ENCODE measurements around the gene SPIN2B. TPM values are rescaled to one million over a fixed set of nuclear protein-coding genes. Genes with fewer than 3 reads are reported as not detected.
A peak's percentile ranks its signal among the peaks of the same experiment; 100 is the strongest.

SPIN2B gene
- 26.0 and 28.6 TPM in 2 replicates for total RNA-seq (2013; cell fraction: nucleolus; rRNA removed)
- total RNA-seq (2014; rRNA removed) (5.5 and 7.2 TPM in 2 replicates), total RNA-seq (2014; rRNA removed; fragmentation: Illumina TruSeq; extraction: Trizol) (4.6 and 5.4 TPM in 2 replicates), total RNA-seq (2021) (6.6 and 6.7 TPM in 2 replicates), polyA plus RNA-seq (2011; rRNA removed) (8.3 and 10.3 TPM in 2 replicates), polyA plus RNA-seq (2014; fragmentation: Illumina TruSeq; extraction: Trizol) (5.8 and 6.6 TPM in 2 replicates), polyA plus RNA-seq (2014; fragmentation: Nextera tagmentation; extraction: Ambion mirVana) (1 to 10 TPM; 2.7 to 3.7 TPM), polyA plus RNA-seq (2014; rRNA removed) (5.4 and 6.6 TPM in 2 replicates), polyA plus RNA-seq (2016; fragmentation: Nextera tagmentation; extraction: Ambion mirVana) (1 to 10 TPM; 7.4 to 8.9 TPM), polyA minus RNA-seq (2011; rRNA and poly(A)+ RNA removed) (6.3 and 10.4 TPM in 2 replicates), Bru-seq, nascent RNA (percentile 73 among the genes with signal in this experiment), BruChase-seq, experiment 1, labeled RNA remaining after a 6-hour chase (percentile 65 among the genes with signal in this experiment), BruChase-seq, experiment 2, labeled RNA remaining after a 2-hour chase (percentile 73 among the genes with signal in this experiment)
- 8.5 TPM for polyA plus RNA-seq (2011; ENCODE audit: low read depth)
- 6.1 and 8.1 TPM in 2 replicates for polyA plus RNA-seq (2011; cell fraction: cytosol; rRNA removed)
- 17.9 and 18.1 TPM in 2 replicates for polyA plus RNA-seq (2011; cell fraction: nucleus; rRNA removed)
- 7.0 TPM in 2 replicates for polyA plus RNA-seq (2012)
- polyA minus RNA-seq (2011; cell fraction: cytosol; rRNA and poly(A)+ RNA removed) = 1.7 and 2.3 TPM in 2 replicates
- polyA minus RNA-seq (2011; cell fraction: nucleus; rRNA and poly(A)+ RNA removed) = 16.1 and 17.6 TPM in 2 replicates
- long read RNA-seq, experiment 1, partial matches to known transcripts = 0 of 5 reads
- long read RNA-seq, experiment 1, other reads (novel, unspliced or antisense) = 1 of 5 reads
- long read RNA-seq, experiment 2, transcript SPIN2B-202 (2 exons, 1,258 nt) = major isoform, 7 of 16 reads
- long read RNA-seq, experiment 2, partial matches to known transcripts = 4 of 16 reads
- long read RNA-seq, experiment 2, other reads (novel, unspliced or antisense) = 5 of 16 reads

DNA sequence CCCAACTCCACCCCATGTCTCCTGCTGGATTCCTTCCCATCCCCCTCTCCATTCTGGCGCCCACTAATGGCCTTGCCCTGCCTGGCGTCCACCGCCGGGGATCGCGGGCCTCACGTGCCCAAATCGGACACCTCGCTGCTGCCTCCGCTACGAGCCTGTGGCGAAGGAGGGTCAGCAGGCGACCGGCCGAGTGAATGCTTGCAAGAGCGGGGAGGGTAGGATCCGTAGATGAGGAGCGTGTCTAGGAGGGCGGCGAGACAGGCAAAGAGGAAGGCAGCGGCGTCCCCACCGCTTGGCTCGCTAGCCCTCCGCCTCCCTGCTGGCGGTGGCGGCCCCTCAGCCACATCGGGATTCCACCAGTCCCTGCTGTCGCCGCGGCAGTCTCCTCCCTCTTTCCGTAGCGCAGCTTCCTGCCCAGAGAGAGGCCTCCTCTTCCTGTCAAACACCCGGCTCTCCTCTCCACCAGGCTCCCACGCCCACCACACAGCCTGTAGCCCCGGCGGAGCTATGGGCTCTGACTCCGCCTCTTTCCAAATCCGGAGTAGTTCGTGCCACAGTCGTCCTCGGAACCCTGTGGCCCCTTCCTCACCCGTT lies at the start of gene SPIN2B:
Gene SPIN2B (minus strand): TSS at position 387 of the 594 bp plus-strand sequence.
- in situ Hi-C loops (cut with MboI) (no loop called here), intact Hi-C loops (cut with micrococcal nuclease; ENCODE audit: unreplicated experiment) (loop anchor here (1.0 to 10.0 kb wide), 4 partner anchors 126 to 366 kb away; partner anchors contain the start of genes FAAH2 and SPIN3)
- POLR2A ChIA-PET = interaction anchor here (0.6 to 0.9 kb wide), 2 partner anchors 125 to 166 kb away, joined by 3 to 4 read pairs; partner anchors contain the start of gene FAAH2
- 0 out of 2 replicates have a peak within 1 kb of the TSS, but pooled peaks have one; percentile 15 for H3K4me2 ChIP-seq (ENCODE audit: control insufficient read depth, insufficient read depth)
- no peaks in the 10 kb centered on the region for H3K27me3 ChIP-seq (replicated peaks in 1 of 2; ENCODE audit: control insufficient read depth in 2 of 2, insufficient read depth in 2 of 2, low read length in 1 of 2)
- no peak for FAIRE-seq
- peak; percentile 99 for ATAC-seq
- peak within 1 kb of the TSS; percentile 54 for H3K9ac ChIP-seq (ENCODE audit: control insufficient read depth, insufficient read depth, low read length)
- H3K79me2 ChIP-seq (ENCODE audit: control insufficient read depth, insufficient read depth, low read length) = peaks cover 2% of the 10 kb centered on the region; the same call in 1 of the 2 replicates
- RAD21 ChIA-PET (ENCODE audit: unreplicated experiment) = interaction anchor here (1.7 kb wide), 1 partner anchor 126 kb away, joined by 3 read pairs; the partner anchor contains the start of gene SPIN3
- CTCF ChIA-PET = no interaction called here
- peak within 1 kb of the TSS; percentile 65 for H3K27ac ChIP-seq (ENCODE audit: control insufficient read depth, insufficient read depth)
- SMC1A ChIA-PET (ENCODE audit: uncharacterized antibody, unreplicated experiment) = no interaction called here
- no peaks in the 10 kb centered on the region for H3K36me3 ChIP-seq (ENCODE audit: control insufficient read depth in 2 of 2, insufficient read depth in 2 of 2, low read length in 1 of 2)
- peak within 1 kb of the TSS; percentile 65 for H3K4me3 ChIP-seq
- no peaks in the 10 kb centered on the region; the same call in 2 of the 3 replicates for H3K9me3 ChIP-seq (replicated peaks; ENCODE audit: control insufficient read depth, insufficient read depth, low read length)
- H3K4me1 ChIP-seq (ENCODE audit: control insufficient read depth, insufficient read depth, low read length) = no peaks in the 10 kb centered on the region
- BruUV-seq (replicated peaks) = no TSS peak
- H2AFZ ChIP-seq (ENCODE audit: control insufficient read depth, low read depth, low read length) = peak within 1 kb of the TSS; percentile 86
- peak; percentile 51 for DNase-seq (ENCODE audit: low read depth, low spot score)
- 39% methylated on average over 39 of the region's 43 CpGs for WGBS (ENCODE audit: insufficient coverage, insufficient replicate concordance, low lambda C conversion rate, missing lambda C conversion rate)
- no peaks in the 10 kb centered on the region for H4K20me1 ChIP-seq (ENCODE audit: control insufficient read depth, insufficient read depth)
- no peak for TF ChIP-seq SMC3 (IDR thresholded peaks at IDR 0.05; ENCODE audit: borderline replicate concordance, low read length)
- TF ChIP-seq, protein P1, sequence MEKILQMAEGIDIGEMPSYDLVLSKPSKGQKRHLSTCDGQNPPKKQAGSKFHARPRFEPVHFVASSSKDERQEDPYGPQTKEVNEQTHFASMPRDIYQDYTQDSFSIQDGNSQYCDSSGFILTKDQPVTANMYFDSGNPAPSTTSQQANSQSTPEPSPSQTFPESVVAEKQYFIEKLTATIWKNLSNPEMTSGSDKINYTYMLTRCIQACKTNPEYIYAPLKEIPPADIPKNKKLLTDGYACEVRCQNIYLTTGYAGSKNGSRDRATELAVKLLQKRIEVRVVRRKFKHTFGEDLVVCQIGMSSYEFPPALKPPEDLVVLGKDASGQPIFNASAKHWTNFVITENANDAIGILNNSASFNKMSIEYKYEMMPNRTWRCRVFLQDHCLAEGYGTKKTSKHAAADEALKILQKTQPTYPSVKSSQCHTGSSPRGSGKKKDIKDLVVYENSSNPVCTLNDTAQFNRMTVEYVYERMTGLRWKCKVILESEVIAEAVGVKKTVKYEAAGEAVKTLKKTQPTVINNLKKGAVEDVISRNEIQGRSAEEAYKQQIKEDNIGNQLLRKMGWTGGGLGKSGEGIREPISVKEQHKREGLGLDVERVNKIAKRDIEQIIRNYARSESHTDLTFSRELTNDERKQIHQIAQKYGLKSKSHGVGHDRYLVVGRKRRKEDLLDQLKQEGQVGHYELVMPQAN (conservative IDR thresholded peaks at IDR 0.05) = 0 out of 2 replicates have a peak, but pooled peaks have one; percentile 31
- TF ChIP-seq EGR1 (IDR thresholded peaks at IDR 0.05; ENCODE audit: borderline replicate concordance in 1 of 2, low read depth in 2 of 2, low read length in 2 of 2) = peak in 1 of 2 experiments; percentile 16; a peak in 1 of 3 replicates
- TF ChIP-seq IKZF2 (IDR thresholded peaks at IDR 0.05) = 0 out of 4 replicates have a peak, but pooled peaks have one; percentile 28 to 31
- TF ChIP-seq HDGF (IDR thresholded peaks at IDR 0.05) = peak; percentile 27; the same call in 1 of the 2 replicates
- peak; percentile 32; the same call in 1 of the 2 replicates for TF ChIP-seq SMARCA5 (IDR thresholded peaks at IDR 0.05)
- peak; percentile 75 for TF ChIP-seq POLR2AphosphoS5 (IDR thresholded peaks at IDR 0.05; ENCODE audit: low read length)
- peak; percentile 86 for TF ChIP-seq POLR2A (IDR thresholded peaks at IDR 0.05; ENCODE audit: low read depth, low read length)
- peak; percentile 67 for TF ChIP-seq GABPA (IDR thresholded peaks at IDR 0.05; ENCODE audit: low read depth)
- no peak for TF ChIP-seq NR2F1 (conservative IDR thresholded peaks at IDR 0.05)
- TF ChIP-seq, protein P2, sequence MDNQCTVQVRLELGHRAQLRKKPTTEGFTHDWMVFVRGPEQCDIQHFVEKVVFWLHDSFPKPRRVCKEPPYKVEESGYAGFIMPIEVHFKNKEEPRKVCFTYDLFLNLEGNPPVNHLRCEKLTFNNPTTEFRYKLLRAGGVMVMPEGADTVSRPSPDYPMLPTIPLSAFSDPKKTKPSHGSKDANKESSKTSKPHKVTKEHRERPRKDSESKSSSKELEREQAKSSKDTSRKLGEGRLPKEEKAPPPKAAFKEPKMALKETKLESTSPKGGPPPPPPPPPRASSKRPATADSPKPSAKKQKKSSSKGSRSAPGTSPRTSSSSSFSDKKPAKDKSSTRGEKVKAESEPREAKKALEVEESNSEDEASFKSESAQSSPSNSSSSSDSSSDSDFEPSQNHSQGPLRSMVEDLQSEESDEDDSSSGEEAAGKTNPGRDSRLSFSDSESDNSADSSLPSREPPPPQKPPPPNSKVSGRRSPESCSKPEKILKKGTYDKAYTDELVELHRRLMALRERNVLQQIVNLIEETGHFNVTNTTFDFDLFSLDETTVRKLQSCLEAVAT (IDR thresholded peaks at IDR 0.05) = peak; percentile 55; the same call in 1 of the 2 replicates
- TF ChIP-seq JUNB (IDR thresholded peaks at IDR 0.05) = no peak
- TF ChIP-seq BACH1 (IDR thresholded peaks at IDR 0.05; ENCODE audit: borderline replicate concordance) = 0 out of 2 replicates have a peak, but pooled peaks have one; percentile 29
- peak; percentile 30; the same call in 1 of the 2 replicates for TF ChIP-seq CREB1 (IDR thresholded peaks at IDR 0.05; ENCODE audit: low read depth)
- peak; percentile 35; the same call in 1 of the 2 replicates for TF ChIP-seq SMAD5 (IDR thresholded peaks at IDR 0.05; ENCODE audit: low read depth)
- TF ChIP-seq ASH2L (IDR thresholded peaks at IDR 0.05; ENCODE audit: borderline replicate concordance, low read depth) = no peak

Measured in GM12878 (cell line).